Measurements from ENCODE around the gene EBF3.

Gene EBF3

DNA sequence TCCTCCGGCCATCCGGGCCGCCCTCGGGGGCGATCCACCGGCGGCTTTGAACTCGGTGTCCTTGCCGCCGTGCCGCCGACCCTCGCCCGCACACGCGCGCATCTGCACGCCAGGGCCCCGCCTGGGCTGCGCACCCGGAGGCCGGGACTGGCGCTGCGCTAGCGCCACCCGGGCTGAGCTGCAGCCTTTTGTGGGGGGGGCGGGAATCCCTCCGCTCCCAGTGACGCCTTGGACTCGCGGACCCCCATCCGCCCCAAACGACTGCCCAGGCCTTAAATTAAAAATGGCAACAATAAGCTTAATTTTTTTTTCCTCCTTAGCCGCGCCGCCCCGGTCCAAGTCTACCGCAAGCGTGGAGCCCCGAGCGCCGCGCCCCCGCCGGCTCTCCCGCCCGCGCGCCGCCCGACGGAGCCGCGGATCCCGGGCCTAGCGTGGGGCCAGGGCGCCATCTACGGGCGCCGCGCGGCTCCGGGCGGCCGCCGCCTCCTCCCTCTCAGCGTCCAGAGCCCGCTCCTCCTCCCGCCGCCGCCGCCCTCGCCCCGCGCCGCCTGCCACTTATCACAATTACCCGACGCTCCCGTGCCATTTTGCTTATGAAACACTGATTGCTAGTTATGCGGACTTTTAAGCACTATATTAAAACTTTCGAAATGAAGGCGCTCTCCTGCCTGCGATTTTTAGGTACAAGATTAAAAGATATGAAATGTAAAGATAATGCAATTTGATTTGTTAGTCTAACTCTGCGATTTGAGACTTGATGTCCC lies 7.5 kb upstream of the EBF3 start:
- DNase-seq, result no peak

GRCh38 chr10:129970465-129971364 lies 6.6 kb upstream of the EBF3 start:
- DNase-seq, result no peak

GRCh38 chr10:129969911-129970464 lies 5.9 kb upstream of the EBF3 start:
- no peak for DNase-seq

- no peak for DNase-seq
Measured at GRCh38 chr10:129969184-129969910, 5.3 kb upstream of the EBF3 start.

DNA sequence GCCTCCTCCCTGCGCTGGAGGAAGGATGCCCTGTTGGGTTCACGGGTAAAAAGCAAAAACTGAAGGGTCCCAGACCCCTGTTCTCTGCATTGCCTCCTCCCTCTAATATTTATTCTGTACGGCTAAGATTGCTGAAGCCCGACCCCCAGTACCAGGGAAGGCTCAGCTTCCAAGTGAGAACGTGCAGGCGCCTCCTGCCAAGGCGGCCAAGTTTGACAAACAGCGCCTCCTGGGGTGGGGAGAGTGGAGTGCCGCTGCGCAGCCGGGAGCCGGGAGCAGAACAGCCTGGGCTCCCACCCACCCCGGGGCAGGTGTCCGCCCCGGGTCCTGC lies 4.7 kb upstream of the EBF3 start:
- no peak for DNase-seq

GRCh38 chr10:129968020-129968852 lies 4.2 kb upstream of the EBF3 start:
- no peak for DNase-seq

DNA sequence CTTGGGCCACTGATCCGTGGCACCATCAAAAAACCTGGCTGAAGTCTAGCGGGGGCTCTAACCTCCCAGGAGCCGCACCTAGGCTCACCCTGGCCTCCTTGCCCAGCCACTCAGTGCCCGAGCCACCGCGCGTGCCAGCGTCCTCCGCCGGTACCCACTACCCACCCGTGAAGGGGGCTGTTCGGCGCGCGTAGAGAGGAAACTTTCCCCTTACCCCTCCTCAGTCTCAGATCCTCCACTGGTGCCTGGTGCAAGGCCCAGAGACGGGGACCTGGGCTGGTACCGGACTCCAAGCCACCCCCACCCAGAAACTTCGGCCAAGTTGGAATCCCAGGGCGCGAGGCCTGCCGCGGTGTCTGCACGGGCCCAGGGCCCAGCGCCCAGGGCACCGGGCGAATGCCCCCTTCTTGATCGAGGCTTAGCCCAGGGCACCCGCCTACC lies 3.5 kb upstream of the EBF3 start:
- no peak for DNase-seq

GRCh38 chr10:129966889-129967578 lies 3.0 kb upstream of the EBF3 start:
- DNase-seq, result no peak

- no peak for DNase-seq
Measured at GRCh38 chr10:129966370-129966888, 2.4 kb upstream of the EBF3 start.

- DNase-seq, result no peak
Measured at GRCh38 chr10:129965959-129966358, 1.9 kb upstream of the EBF3 start.

GRCh38 chr10:129965425-129965808 lies 1.3 kb upstream of the EBF3 start:
- DNase-seq, result no peak

GRCh38 chr10:129964611-129965424 lies 744 bp upstream of the EBF3 start:
- no peak for DNase-seq

- no peak for DNase-seq
Measured at GRCh38 chr10:129962872-129963640, 1.0 kb downstream of the EBF3 start.

DNA sequence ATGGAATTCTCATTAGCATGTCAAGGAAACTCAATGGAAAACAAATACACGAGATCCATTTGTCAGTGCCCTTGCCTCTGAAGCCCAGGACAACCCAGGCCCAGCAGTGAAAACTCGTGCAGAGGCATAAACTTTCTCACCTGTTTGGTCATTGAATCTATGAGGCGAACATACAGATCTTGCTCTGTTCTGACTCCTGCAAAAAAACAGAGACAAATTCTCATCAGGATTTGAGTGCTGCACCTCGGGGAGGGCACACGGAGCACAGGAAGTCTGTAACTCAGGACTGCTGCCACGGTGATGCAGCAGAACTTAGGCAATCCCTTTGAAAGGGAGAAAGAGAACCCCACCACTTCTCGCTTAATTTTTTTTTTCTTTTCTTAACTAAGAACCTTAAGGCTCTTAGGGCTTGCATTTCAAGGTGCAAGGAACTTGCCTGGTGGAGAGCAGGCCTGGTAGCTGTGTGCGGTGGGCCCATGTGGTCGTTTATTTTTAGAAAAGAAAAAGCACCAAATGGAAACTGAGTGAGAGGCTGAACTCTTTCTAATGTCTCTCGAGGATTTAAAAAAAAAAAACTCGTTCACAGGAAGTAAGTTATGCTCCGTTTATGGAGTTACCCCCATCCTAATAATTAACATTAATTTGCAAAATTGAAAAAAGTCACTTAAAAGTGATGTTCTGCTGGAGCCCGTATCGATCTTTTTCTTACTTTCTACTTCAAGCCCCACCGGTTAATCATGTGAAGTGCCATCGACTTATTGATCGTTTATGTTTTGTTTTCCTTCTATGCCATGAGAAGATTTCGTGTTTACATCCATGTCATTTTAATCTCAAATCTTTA lies 1.8 kb downstream of the EBF3 start:
- no peak for DNase-seq

DNA sequence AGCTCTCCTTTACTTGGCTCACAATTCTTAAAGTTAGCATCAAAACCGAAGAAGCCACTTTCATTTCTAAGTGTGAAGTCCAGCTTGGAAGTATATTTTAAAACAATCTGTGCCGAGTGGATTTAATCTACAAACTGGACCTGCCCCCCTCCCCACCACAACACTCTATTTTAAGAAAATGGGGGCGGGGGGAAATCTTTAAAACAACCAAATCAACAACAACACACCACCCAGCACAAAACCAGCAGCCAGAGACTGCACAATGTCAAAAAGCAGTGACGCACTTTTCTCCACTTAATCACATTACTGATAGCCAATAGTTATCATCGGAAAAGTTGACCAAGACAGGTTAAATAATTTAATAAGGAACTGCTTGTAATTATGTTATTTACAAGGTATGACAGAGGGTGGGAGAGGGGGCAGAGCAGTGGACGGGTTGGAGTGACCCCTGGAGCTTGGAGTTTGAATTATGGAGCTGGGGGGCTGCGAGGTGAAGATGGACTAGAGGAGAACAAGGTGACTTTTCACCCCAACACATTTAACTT lies 2.8 kb downstream of the EBF3 start:
- no peak for DNase-seq

GRCh38 chr10:129960481-129961156 lies 3.5 kb downstream of the EBF3 start:
- DNase-seq, result no peak

- DNase-seq, result no peak
Measured at GRCh38 chr10:129959544-129960480, 4.3 kb downstream of the EBF3 start.
